ENCODE data around the gene C9orf50. TPM values are rescaled to one million over a fixed set of nuclear protein-coding genes. Genes with fewer than 3 reads are reported as not detected.
"Not testable (repeated sequence)": the region's sequence is repeated elsewhere in the genome, so short reads cannot be mapped to it uniquely, and the experiment has no call there.

The C9orf50 gene
- total RNA-seq, 3 donors from 2014 or later = 0.48 TPM; not detected in 2

DNA sequence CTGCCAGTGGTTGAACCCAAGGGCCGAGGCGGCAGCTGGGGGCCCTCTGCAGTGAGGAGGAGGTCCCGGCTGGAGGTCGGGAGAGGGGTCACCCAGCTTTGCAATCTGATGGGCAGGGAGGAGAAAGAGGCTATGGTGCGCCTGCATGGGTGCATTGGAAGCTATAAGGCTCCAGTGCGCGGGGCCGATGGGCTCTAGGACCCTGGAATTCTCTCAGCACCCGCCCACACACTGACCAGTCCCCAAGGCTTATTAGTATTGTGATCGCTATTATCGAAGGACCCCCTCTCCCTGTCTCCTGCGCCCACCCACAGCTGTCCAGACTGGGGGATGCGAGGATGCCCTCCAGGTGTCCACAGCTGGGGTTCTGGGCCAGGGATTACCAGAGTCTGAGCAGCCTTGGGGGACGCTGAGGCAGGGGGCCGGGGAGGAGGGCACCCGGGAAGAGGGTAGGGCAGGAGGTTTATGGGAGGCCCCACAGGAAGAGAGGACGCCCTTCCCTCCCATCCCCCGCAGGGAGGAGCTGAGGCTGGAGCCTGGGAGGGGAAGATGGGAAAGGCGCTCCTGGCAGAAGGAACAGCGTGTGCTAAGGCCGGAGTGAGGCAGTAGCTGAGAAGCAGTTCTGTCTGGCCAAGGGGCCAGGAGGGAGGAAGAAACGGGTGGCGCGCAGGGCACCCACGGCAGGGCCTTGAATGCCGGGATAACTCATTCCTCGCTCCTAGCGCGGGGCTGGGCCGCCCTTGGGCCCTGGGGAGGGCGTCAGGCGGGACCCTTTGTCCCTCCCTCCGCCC is 24.2 kb downstream of the C9orf50 start:
- Histone ChIP-seq H3K4me1 (peaks cover 4 to 10% of the 10 kb centered on the region in 2 donors), H3K4me3 (peak overlapping the region; percentile 44 to 82 (median 57)), H3K36me3 (no peaks in the 10 kb centered on the region), H3K27me3 (no peaks in the 10 kb centered on the region), H3K27ac (peak overlapping the region; percentile 94 to 99), H3K9me3 (no peaks in the 10 kb centered on the region)
- intact Hi-C loops (cut with DNase I; ENCODE audit: low total_unique reads) = no loop called here
- peak in 1 of 2 donors; percentile 47 for DNase-seq (ENCODE audit: low spot score in 2 of 2)
- TF ChIP-seq, protein P1, sequence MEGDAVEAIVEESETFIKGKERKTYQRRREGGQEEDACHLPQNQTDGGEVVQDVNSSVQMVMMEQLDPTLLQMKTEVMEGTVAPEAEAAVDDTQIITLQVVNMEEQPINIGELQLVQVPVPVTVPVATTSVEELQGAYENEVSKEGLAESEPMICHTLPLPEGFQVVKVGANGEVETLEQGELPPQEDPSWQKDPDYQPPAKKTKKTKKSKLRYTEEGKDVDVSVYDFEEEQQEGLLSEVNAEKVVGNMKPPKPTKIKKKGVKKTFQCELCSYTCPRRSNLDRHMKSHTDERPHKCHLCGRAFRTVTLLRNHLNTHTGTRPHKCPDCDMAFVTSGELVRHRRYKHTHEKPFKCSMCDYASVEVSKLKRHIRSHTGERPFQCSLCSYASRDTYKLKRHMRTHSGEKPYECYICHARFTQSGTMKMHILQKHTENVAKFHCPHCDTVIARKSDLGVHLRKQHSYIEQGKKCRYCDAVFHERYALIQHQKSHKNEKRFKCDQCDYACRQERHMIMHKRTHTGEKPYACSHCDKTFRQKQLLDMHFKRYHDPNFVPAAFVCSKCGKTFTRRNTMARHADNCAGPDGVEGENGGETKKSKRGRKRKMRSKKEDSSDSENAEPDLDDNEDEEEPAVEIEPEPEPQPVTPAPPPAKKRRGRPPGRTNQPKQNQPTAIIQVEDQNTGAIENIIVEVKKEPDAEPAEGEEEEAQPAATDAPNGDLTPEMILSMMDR (IDR thresholded peaks at IDR 0.05) = no peak
- TF ChIP-seq POLR2A (IDR thresholded peaks at IDR 0.05) = peak; percentile 25
- TF ChIP-seq POLR2AphosphoS5 (IDR thresholded peaks at IDR 0.05) = peak; percentile 43 to 61 (median 52)

DNA sequence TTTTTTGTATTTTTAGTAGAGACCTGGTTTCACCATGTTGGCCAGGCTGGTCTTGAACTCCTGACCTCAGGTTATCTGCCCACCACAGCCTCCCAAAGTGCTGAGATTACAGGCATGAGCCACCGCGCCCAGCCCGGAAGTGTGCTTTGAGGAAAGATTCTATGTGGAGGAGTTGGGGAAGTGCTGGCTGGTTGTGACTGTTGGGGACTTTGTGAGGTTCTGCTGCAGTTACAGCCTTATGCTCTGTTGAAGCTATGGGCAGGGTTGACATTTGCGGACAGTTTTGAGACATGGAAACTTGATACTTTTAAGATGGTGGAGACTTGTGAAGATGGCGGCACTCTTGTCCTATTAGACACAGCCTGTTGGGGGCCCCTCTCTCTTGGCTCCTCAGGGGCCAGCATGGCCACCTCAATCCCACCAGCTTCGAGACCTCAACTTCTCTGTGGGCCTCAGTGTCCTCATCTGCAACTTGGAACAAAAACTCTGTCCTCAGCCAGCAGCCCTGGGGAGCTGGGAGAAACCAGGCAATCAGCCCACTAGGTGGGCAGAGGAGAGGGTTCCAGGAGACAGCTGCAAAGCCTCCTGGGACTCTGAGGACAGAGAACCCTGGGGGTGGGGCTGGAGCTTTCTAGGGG is 24.9 kb downstream of the C9orf50 start:
- H3K27ac ChIP-seq = peak overlapping the region; percentile 94 to 99
- no peak for TF ChIP-seq POLR2AphosphoS5 (IDR thresholded peaks at IDR 0.05)
- no peak for TF ChIP-seq POLR2A (IDR thresholded peaks at IDR 0.05)
- TF ChIP-seq, protein P1 (IDR thresholded peaks at IDR 0.05) = no peak
- H3K9me3 ChIP-seq = no peaks in the 10 kb centered on the region
- H3K27me3 ChIP-seq = no peaks in the 10 kb centered on the region
- peaks cover 4 to 10% of the 10 kb centered on the region in 2 donors for H3K4me1 ChIP-seq
- intact Hi-C loops (cut with DNase I; ENCODE audit: low total_unique reads) = no loop called here
- no peaks in the 10 kb centered on the region for H3K36me3 ChIP-seq
- no peak for DNase-seq (ENCODE audit: low spot score in 2 of 2)
- no peak overlapping the region for H3K4me3 ChIP-seq

DNA sequence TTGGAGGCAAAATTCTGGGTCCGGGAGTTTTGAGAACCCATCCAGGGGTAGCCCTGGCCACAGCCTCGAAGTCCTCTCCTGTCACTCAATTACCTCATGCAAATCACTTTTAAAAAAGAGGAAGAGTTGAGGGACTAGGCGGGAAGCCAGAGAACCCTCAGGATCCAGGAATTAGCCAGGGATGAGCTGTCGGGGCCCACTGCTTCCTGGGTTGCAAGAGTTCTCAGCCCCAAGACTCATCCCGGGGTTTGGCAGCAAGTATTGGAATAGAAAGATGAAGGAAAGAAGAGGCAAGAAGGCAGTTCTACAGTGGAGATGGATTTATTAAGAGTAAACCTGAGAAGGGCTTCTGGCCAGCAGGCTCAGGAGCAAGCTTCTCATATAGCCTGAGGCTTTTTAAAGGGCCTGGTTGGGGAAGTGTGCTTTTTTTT is 25.6 kb downstream of the C9orf50 start:
- no peak for DNase-seq (ENCODE audit: low spot score in 2 of 2)
- Histone ChIP-seq H3K4me3 (no peak overlapping the region), H3K9me3 (no peaks in the 10 kb centered on the region), H3K36me3 (no peaks in the 10 kb centered on the region), H3K27me3 (no peaks in the 10 kb centered on the region), H3K4me1 (peaks cover 4 to 10% of the 10 kb centered on the region in 2 donors), H3K27ac (peak overlapping the region; percentile 75 to 99)
- intact Hi-C loops (cut with DNase I; ENCODE audit: low total_unique reads) = no loop called here
- TF ChIP-seq, protein P1 (IDR thresholded peaks at IDR 0.05) = no peak
- TF ChIP-seq POLR2AphosphoS5 (IDR thresholded peaks at IDR 0.05) (no peak), POLR2A (IDR thresholded peaks at IDR 0.05) (no peak)

DNA sequence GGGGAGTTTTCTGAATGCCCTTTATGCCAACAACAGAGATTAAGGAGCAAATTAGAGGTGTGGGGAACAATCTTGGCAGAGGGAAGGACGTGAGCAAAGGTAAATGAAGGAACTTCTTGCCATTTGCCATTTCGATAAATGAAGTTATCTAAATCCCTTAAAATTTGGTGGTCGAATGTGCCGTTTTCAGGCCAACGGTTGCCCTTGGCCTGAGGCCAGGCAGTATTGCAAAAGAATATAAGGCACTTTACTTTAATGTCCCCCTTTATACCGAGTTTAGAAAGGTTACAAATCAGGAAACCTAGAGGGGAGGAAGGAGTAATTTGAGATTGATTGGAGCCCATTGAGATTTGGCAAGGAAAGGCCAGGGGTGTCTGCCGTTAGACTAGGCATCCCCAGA is 26.3 kb downstream of the C9orf50 start:
- Histone ChIP-seq H3K9me3 (no peaks in the 10 kb centered on the region), H3K27ac (peak overlapping the region; percentile 75 to 77), H3K36me3 (no peaks in the 10 kb centered on the region), H3K27me3 (no peaks in the 10 kb centered on the region), H3K4me3 (no peak overlapping the region), H3K4me1 (peaks cover 4 to 10% of the 10 kb centered on the region in 2 donors)
- no peak for DNase-seq (ENCODE audit: low spot score in 2 of 2)
- TF ChIP-seq POLR2AphosphoS5 (IDR thresholded peaks at IDR 0.05) = no peak
- TF ChIP-seq POLR2A (IDR thresholded peaks at IDR 0.05) = no peak
- TF ChIP-seq, protein P1 (IDR thresholded peaks at IDR 0.05) = no peak
- intact Hi-C loops (cut with DNase I; ENCODE audit: low total_unique reads) = loop anchor here (1.0 kb wide), 1 partner anchor 36 kb away; no protein-coding TSS in a partner anchor

DNA sequence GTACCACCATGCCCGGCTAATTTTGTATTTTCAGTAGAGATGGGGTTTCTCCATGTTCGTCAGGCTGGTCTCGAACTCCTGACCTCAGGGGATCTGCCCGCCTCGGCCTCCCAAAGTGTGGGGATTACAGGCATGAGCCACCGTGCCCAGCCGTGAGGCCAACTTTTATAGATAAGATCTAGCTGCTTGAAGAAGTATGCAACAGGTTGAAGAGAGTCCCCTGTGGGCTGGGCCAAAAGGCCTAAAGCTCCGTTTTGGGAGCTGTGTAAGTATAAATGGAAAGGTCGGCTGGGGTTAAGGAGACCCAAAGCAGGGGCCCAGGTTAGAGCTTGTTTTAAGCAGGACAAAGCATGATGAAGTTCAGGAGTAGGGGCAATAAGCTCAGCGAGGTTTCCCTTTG is 28.1 kb downstream of the C9orf50 start:
- H3K27ac ChIP-seq = peak overlapping the region in 1 of 2 donors; percentile 46
- intact Hi-C loops (cut with DNase I; ENCODE audit: low total_unique reads); H3K36me3 ChIP-seq; H3K4me1 ChIP-seq; DNase-seq (ENCODE audit: low spot score in 2 of 2); H3K9me3 ChIP-seq; H3K4me3 ChIP-seq; H3K27me3 ChIP-seq: not testable (repeated sequence)

All from breast epithelium (tissue), 4 donors.